WERI-Rb-1 (cell line): ENCODE measurements around the gene PTPRN2.
A peak's percentile ranks its signal among the peaks of the same experiment; 100 is the strongest.
"Not testable (repeated sequence)": the region's sequence is repeated elsewhere in the genome, so short reads cannot be mapped to it uniquely, and the experiment has no call there.

Experiments used
- DNase-seq: peaks from one replicate; pipeline ENCODE4 v3.0.0-alpha.2; 2020
- H3K27ac ChIP-seq: fragments of 250-450 bp; sonication (Bioruptor Pico); 2 replicates; pipeline ENCODE4 v1.5.1; 2020; ENCODE audit warnings: mild to moderate bottlenecking, moderate library complexity
- H3K27me3 ChIP-seq: fragments of 250-450 bp; sonication (Bioruptor Pico); 2 replicates; pipeline ENCODE4 v1.5.1; 2021; ENCODE audit warnings: mild to moderate bottlenecking, low read depth, moderate library complexity; ENCODE audit not compliant: insufficient read depth, severe bottlenecking
- H3K36me3 ChIP-seq: fragments of 250-450 bp; sonication (Bioruptor Pico); 2 replicates; pipeline ENCODE4 v1.5.1; 2020; ENCODE audit warnings: mild to moderate bottlenecking, moderate library complexity
- H3K4me3 ChIP-seq: 2 replicates; pipeline ENCODE4 v1.5.1; 2011; ENCODE audit warnings: low read depth, mild to moderate bottlenecking, control low read depth, low read length
- H3K9me3 ChIP-seq: fragments of 250-450 bp; sonication (Bioruptor Pico); 2 replicates; pipeline ENCODE4 v1.5.1; 2021; ENCODE audit warnings: mild to moderate bottlenecking, moderate library complexity; ENCODE audit not compliant: severe bottlenecking
- TF ChIP-seq, protein P1 (sequence below): IDR thresholded peaks from 2 replicates; pipeline ENCODE4 v1.5.1; 2011; ENCODE audit warnings: low read depth, mild to moderate bottlenecking, control low read depth, inconsistent platforms, low read length

Gene PTPRN2

DNA sequence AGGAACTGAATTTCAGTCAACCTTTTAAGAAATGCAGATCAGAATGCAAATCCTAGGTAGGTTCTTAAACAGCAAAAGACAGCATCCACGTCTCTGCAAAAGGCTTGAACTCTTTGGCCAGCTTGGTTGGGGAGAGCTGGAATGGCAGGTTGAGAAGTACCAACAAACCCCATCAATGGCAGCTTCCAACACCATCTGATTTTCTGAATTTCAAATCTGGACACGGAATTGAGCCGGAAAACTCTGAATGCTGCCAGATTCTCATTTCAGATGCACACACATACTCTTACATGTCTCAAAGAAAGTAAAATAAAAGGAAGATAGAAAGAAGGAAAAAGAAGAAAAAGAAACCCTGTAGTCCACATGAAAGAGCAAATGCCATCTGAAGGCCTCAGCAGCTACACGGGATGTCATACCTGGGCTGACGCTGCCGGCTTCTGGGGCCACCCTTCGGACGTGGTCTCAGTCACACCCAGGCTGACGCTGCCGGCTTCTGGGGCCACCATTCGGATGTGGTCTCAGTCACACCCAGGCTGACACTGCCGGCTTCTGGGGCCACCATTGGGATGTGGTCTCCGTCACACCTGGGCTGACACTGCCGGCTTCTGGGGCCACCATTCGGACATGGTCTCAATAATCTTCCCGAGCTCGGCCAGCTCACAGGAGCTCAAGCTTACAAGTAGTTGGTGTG, 165.3 kb downstream of the PTPRN2 start:
- no peaks in the 10 kb centered on the region for H3K27me3 ChIP-seq
- H3K4me3 ChIP-seq: no peak overlapping the region
- DNase-seq: no peak
- TF ChIP-seq, protein P1, sequence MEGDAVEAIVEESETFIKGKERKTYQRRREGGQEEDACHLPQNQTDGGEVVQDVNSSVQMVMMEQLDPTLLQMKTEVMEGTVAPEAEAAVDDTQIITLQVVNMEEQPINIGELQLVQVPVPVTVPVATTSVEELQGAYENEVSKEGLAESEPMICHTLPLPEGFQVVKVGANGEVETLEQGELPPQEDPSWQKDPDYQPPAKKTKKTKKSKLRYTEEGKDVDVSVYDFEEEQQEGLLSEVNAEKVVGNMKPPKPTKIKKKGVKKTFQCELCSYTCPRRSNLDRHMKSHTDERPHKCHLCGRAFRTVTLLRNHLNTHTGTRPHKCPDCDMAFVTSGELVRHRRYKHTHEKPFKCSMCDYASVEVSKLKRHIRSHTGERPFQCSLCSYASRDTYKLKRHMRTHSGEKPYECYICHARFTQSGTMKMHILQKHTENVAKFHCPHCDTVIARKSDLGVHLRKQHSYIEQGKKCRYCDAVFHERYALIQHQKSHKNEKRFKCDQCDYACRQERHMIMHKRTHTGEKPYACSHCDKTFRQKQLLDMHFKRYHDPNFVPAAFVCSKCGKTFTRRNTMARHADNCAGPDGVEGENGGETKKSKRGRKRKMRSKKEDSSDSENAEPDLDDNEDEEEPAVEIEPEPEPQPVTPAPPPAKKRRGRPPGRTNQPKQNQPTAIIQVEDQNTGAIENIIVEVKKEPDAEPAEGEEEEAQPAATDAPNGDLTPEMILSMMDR: no peak
- H3K36me3 ChIP-seq: no peaks in the 10 kb centered on the region
- H3K27ac ChIP-seq: no peak overlapping the region
- H3K9me3 ChIP-seq: peaks cover 5% of the 10 kb centered on the region

- DNase-seq: no peak
- Histone ChIP-seq H3K36me3 (no peaks in the 10 kb centered on the region), H3K9me3 (peaks cover 5% of the 10 kb centered on the region), H3K27ac (peak overlapping the region; percentile 48), H3K4me3 (no peak overlapping the region), H3K27me3 (no peaks in the 10 kb centered on the region)
- TF ChIP-seq, protein P1: no peak
Measured at GRCh38 chr7:158421361-158421760, 166.3 kb downstream of the PTPRN2 start.

DNA sequence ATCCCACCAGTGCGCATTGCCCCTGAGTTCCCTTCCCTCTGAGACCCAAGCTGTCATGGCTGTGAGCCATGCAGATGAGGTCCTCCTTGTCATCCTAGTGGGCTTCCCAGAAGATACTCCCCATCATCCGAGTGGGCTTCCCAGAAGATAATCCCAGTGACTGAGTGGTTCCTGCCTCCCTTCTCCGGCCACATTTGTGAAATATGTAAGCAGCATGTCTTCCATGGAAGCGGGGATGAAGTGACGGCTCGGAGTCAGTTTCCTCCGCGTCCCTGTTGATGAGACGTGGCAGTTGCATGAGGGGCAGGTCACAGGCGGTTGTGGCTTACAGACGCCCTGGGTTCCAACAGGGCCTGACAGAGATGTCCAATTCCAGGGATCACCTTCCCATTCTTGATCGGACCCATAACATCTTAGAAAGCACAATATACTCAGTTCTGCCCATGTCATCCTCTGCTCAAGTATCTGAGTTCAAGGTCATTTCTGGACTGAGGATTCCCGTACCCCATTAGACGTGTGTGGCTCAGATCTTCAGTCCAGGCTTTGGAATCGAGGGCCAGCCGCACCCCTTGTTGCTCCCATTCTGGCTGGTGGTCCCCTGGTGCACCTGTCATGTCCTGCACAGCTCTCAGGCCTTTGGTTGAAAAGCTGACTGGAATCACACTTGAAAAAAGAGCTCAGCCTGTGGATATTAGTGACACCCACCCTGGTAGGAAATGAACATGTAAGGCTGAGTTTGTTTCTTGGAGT, 166.9 kb downstream of the PTPRN2 start:
- Histone ChIP-seq H3K36me3 (no peaks in the 10 kb centered on the region), H3K27ac (peak overlapping the region; percentile 48), H3K9me3 (peaks cover 5% of the 10 kb centered on the region), H3K4me3 (no peak overlapping the region), H3K27me3 (no peaks in the 10 kb centered on the region)
- TF ChIP-seq, protein P1: no peak
- DNase-seq: no peak

- DNase-seq: no peak
- H3K27ac ChIP-seq: no peak overlapping the region
- H3K9me3 ChIP-seq: peaks cover 5% of the 10 kb centered on the region
- H3K4me3 ChIP-seq: no peak overlapping the region
- TF ChIP-seq, protein P1: no peak
- H3K27me3 ChIP-seq: no peaks in the 10 kb centered on the region
- H3K36me3 ChIP-seq: no peaks in the 10 kb centered on the region
Measured at GRCh38 chr7:158419238-158419785, 168.3 kb downstream of the PTPRN2 start.

DNA sequence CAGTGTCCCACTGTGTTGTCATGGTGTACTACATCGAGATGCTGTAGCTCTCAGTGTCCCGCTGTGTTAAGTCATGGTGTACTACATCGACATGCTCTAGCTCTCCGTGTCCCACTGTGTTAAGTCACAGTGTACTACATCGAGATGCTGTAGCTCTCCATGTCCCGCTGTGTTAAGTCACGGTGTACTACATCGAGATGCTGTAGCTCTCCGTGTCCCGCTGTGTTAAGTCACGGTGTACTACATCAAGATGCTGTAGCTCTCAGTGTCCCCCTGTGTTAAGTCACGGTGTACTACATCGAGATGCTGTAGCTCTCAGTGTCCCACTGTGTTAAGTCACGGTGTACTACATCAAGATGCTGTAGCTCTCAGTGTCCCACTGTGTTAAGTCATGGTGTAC, 169.2 kb downstream of the PTPRN2 start:
- not testable (repeated sequence) for H3K9me3 ChIP-seq, H3K27ac ChIP-seq, H3K36me3 ChIP-seq, H3K4me3 ChIP-seq, H3K27me3 ChIP-seq, DNase-seq

- H3K27me3 ChIP-seq: no peaks in the 10 kb centered on the region
- TF ChIP-seq, protein P1: no peak
- no peak overlapping the region for H3K27ac ChIP-seq
- peak; percentile 9 for DNase-seq
- no peaks in the 10 kb centered on the region for H3K36me3 ChIP-seq
- H3K9me3 ChIP-seq: peaks cover 5% of the 10 kb centered on the region
- H3K4me3 ChIP-seq: no peak overlapping the region
Measured at GRCh38 chr7:158416283-158416933, 171.2 kb downstream of the PTPRN2 start.
